Peyer's patch (tissue), 4 donors: ENCODE measurements around the gene ELOVL7.

Experiments
- CTCF ChIP-seq, 6 experiments: fragments of 450-650 bp in 4 of 6; fragments of 200-600 bp in 2 of 6; sonication (generic) in 1 of 6; IDR thresholded peaks; one replicate each; pipeline ENCODE4 v1.5.1; 2017 to 2019; ENCODE audit warnings: antibody characterized with exemption in 6 of 6, mild to moderate bottlenecking in 3 of 6, moderate library complexity in 1 of 6
- POLR2A ChIP-seq, 2 donors: fragments of 450-650 bp; IDR thresholded peaks; one replicate each; pipeline ENCODE4 v1.5.1; 2017; ENCODE audit warnings: antibody characterized with exemption in 2 of 2, mild to moderate bottlenecking in 2 of 2, moderate library complexity in 2 of 2

DNA sequence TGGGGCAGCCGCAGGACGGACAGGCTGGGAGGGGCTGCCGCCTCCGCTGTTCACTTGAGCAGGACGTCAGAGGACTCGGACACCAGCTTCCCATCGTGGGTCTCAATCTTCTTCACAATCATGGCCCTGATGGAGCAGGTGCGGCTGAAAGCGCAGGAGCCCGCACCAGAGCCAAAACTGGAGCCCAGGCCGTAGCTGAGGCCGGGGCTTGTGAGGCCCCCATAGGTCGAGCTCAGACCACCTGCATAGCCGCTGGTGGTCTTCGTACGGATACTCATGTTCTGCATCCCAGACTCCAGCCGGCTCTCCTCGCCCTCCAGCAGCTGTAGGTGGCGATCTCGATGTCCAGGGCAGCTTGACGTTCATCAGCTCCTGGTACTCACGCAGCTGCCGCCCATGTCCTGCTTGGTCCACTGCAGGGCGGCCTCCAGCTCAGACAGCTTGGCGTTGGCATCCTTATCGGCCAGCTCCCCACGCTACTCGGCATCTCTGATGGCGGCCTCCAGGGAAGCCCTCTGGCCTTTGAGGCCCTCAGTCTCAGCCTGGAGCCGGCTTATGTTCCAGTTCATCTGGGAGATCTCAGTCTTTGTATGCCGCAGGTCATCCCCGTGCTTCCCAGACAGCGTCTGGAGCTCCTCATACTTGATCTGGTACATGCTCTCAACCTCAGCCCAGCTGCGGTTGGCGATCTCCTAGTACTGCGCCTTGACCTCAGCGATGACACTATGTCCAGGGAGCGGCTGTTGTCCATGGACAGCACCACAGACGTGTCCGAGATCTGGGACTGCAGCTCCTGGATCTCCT, 100.4 kb downstream of the ELOVL7 start:
- TF ChIP-seq CTCF (IDR thresholded peaks at IDR 0.05): no peak
- no peak for TF ChIP-seq POLR2A (IDR thresholded peaks at IDR 0.05)
